LoVo (cell line): ENCODE data around the gene SLC38A8.

ENCODE experiments used
- DNase-seq: peaks from one replicate; pipeline ENCODE4 v3.0.0-alpha.2; 2016; ENCODE audit warnings: low spot score

Gene SLC38A8

DNA sequence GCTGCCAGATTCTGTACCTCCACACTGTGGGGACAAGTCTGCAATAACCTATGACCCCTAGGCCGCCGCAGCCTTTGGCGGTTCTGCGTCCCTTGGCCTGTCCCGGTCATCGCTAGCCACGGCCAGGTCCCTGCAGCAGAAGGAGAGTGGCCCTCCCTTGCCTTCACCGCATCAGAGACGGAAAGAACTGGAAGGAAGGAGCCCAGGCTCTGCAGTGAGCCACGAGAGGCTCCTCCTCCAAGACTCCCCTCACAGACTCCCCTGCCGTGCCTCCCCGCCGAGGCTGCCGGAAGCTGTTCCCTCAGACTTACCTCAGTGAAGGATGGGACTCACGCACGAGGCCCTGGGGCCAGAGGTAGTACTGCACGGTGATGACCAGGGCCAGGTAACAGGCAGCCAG, 11.0 kb downstream of the SLC38A8 start:
- DNase-seq: no peak

DNA sequence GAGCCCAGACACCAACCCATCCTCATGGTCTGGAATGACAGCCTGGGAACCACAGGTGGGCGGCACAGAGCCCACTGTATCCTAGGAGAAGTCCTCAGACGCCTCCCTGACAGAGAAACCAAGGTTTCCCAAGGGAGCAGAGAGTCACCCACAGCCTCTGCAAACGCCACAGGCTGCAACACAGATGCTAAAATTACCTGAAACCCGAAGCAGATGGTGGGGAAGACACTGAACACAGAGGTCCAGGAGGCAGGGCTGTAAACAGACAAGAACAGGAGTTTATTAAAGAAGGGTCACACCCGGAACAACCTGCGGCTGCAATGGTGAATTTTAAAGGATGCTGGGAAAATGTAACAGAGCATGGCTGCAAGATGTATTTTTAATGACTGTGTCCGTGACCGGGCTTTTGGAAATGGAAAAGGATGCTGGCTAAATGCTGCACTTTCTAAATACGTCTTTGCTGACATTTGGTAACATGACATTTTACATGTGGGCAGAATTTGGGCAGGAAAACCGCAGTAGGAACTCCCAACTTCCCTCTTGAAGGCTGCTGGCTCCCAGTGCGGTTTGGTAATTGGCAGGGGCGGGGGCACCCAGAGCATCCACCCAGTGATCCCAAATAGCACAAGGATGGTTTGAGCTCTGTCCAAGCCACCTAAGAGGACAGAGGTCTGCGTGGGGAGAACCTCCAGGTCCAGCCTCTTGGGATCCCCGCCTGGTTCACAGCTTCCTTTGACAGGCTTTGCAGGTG, 13.1 kb downstream of the SLC38A8 start:
- DNase-seq: no peak

- DNase-seq: no peak
These were observed 15.0 kb downstream of the SLC38A8 start for GRCh38 chr16:84027625-84028024.

- no peak for DNase-seq
These were observed 16.0 kb downstream of the SLC38A8 start for GRCh38 chr16:84026606-84027005.

DNA sequence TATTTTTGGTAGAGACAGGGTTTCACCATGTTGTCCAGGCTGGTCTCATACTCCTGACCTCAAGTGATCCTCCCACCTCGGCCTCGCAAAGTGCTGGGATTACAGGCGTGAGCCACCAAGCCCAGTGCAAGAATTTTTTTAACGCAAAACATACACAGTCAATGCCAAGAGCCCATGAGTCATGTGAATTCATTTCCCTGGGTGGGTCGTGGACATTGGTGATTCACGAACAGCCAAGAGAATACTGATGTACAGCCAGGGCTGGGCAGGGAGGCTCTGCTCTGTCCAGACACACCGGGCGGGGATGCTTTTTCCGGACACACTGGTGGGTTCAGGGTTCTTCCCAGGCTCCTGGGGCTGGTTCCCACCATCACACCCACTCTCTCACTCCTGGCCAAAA, 17.7 kb downstream of the SLC38A8 start:
- peak; percentile 67 for DNase-seq

GRCh38 chr16:84022644-84023043, 20.0 kb downstream of the SLC38A8 start:
- DNase-seq: no peak

- no peak for DNase-seq
These were observed 21.1 kb downstream of the SLC38A8 start for GRCh38 chr16:84021488-84021887.

DNA sequence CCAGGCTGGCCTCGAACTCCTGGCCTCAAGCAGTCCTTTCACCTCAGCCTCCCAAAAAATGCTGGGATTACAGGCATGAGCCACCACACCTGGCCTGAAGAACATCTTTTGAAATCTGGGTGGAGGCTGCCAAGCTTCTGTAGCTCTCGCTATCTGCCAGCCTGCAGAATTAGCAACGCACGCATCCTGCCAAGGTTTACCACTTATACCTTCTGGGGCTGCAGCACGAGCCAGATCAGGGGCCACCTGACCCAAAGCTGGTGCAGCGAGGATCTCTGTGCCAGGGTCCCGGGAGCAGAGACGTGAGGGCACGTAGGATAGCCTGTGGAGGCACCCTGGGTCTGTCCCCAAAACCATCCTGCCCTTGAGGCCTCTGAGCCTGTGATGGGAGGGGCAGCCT, 22.2 kb downstream of the SLC38A8 start:
- DNase-seq: no peak

DNA sequence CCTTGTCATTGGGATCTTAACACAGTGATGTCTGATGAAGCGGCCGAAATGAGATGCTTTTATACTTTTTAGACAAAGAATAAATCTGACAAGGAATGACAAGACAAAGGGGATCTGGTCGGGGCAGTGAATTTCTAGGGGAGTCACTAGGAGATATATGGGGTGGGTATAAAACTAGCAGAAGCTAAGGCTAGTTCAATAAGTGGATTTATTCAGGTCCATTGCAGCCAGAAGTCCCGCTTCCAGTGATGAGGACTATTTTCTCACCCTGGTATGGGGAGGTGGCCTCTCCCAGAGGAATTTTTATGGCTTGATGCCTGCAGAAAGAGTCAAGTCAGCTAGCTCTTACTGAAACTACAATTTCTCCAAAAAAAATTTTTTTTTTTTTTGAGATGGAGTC, 23.9 kb downstream of the SLC38A8 start:
- no peak for DNase-seq

DNA sequence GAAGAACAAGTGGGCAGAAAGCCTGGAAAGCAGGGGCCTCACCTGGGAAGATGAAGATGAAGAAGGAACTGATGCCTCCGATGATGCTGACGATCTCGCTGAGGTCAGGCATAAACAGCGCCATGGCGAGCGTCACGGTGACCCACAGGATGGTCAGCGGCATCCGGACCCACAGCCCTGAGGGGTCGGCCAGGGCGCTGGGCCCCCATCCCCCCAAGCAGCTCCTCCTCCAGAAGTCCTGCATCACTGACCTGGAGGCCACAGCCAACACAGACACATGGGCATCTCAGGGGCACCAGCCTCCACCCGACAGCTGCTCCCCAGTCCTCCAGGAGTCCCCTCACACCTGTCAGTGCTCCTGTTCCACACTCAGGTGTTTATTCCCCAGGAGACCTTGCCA, 26.1 kb downstream of the SLC38A8 start:
- DNase-seq: no peak

DNA sequence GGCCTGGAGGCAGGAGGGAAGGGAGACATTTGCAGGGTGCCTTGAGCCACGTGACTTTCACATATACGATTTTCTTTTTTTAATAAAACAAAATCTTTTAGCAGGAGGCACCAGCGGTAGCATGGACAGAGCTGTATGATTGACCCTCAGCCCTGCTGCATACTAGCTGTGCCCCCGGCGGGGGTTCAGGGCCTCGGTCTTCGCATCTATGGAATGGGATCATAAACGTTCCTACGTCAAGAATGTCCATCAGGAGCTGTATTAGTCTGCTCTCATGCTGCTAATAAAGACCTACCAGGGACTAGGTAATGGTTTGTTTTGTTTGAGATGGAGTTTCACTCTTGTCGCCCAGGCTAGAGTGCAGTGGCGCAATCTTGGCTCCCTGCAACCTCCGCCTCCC, 27.2 kb downstream of the SLC38A8 start:
- no peak for DNase-seq

- no peak for DNase-seq
These were observed 27.8 kb downstream of the SLC38A8 start for GRCh38 chr16:84014570-84015327.

- DNase-seq: peak; percentile 83
These were observed 28.6 kb downstream of the SLC38A8 start for GRCh38 chr16:84013787-84014569.

DNA sequence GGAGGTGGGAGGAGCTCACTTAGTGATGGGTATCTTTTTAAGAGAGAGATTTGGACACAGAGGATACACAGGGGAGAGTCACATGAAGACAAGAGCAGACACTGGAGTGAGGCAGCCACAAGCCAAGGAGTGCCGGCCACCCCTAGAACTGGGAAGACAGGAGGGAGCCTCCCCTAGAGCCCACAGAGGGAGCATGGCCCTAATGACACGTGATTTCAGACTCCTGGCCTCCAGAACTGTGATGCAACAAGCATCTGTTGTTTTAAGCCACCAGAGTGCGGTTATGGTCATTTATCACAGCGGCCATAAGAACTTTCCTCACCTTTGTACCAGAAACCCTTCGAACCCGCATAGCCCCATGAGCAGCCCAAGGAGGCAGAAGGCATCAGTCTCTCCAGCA, 33.3 kb downstream of the SLC38A8 start:
- no peak for DNase-seq

DNA sequence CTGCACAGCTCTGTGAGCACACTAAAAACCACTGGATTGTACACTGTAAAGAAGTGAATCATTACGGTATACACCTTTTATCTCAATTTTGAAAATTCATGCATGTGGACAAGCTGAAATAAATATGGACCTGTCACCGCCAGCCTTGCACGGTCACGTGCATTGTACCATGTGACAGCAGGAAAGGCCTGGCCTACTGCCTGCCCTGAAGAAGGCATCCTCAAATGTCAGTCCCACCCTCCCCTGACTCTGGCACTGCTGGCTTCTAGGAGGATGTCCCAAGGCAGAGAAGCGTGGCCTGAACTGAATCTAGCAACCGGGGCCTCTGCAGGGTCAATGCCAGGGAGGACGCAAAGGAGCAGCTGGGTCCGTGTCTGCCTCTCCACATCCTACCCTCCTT, 34.6 kb downstream of the SLC38A8 start:
- no peak for DNase-seq

GRCh38 chr16:84007520-84007919, 35.1 kb downstream of the SLC38A8 start:
- DNase-seq: no peak

DNA sequence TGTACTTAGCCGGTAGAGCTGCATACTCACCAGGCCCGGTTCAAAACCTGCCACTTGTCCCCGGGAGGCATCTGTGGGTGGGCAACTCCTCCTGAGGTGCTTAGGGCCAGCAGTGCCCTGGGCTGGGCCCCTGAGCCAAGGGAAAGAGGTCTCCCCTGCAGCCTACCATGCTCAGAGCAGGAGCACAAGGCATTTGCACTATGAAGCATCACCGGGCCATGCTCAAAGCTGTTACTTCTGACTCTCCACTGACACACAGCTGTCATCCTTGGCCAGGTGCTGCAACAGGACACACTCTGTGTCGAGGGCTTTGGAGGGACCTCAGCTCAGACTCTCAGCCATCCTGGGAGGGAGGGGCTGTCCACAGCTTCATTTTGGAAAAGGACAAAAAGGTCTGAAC, 37.2 kb downstream of the SLC38A8 start:
- no peak for DNase-seq

GRCh38 chr16:84004442-84004841, 38.2 kb downstream of the SLC38A8 start:
- DNase-seq: no peak

- DNase-seq: no peak
These were observed 39.6 kb downstream of the SLC38A8 start for GRCh38 chr16:84003038-84003437.

GRCh38 chr16:84001726-84002125, 40.9 kb downstream of the SLC38A8 start:
- DNase-seq: no peak

DNA sequence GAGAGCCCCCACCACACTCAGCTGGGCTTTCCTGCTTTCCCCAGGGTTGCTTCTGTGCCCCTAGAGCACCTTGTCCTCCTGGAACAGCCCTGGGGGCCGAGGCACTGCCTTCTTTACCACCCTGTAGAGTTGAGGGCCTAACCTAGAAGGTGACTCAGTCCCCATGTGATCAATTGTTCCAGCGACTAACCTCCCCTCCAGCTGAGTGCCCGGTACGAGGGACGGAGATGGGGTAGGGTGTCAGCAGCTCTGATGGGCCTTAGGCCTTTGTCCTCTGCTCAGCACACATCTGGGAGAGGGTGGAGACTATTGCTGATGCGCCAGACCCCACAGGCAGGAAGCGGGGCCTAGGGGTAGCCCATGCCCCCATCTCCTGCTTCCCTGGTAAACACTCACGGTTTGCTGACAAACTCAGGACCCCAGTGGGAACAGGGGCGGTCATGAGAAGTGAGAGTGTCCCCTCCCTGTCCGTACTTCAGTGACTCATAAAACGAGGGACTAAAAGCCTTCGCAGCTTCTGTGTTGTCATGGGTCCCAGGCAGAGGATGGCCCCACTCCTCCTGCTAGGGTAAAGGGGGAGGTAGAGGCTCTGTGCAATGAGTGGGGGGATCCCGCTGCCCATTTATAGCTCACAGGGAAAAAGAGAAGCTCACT, 41.5 kb downstream of the SLC38A8 start:
- no peak for DNase-seq

- no peak for DNase-seq
These were observed 44.5 kb downstream of the SLC38A8 start for GRCh38 chr16:83998091-83998490.
